Stimulated activated CD8-positive, alpha-beta memory T cell treated with anti-CD3 and anti-CD28 coated beads, Interleukin-7, amount 100 ng/mL, for 24 hours (primary cell): ENCODE data around the gene TMEM234.
"Not testable (repeated sequence)": the region's sequence is repeated elsewhere in the genome, so short reads cannot be mapped to it uniquely, and the experiment has no call there.

Experiments
- DNase-seq: peaks from one replicate; pipeline ENCODE4 v3.0.0-alpha.2; 2020; ENCODE audit warnings: low read depth

The TMEM234 gene

GRCh38 chr1:32221980-32222755 lies at the start of gene TMEM234, which contains the start of gene EIF3I:
TMEM234 (minus strand) TSS chr1:32222353; CDS start chr1:32222322, 31 bp downstream.
EIF3I (plus strand) TSS chr1:32222407; CDS start chr1:32222442, 35 bp downstream.
- DNase-seq = peak; percentile 83

DNA sequence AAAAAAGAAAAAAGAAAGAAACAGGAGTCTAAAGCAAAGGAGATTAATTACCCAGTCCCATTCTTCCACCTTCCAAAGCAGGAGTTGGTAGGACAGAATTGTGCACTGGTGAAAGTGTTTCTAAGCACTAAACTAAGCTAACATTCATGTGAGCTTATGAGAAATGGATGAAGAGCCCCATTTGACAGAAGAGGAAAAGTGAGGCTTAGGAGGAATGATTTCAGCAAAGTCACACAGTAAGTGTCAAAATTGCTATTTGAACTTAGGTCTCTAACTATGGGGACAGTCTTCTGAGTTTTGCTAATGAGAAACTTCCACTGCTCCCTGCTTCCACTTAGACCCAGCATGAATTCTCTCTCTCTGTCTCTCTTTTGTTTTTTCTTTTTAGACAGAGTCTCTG lies 47.6 kb upstream of the TMEM234 start:
- no peak for DNase-seq

- no peak for DNase-seq
Measured at GRCh38 chr1:32266921-32267591, 44.9 kb upstream of the TMEM234 start.

GRCh38 chr1:32265846-32266245 lies 43.7 kb upstream of the TMEM234 start:
- DNase-seq = no peak

DNA sequence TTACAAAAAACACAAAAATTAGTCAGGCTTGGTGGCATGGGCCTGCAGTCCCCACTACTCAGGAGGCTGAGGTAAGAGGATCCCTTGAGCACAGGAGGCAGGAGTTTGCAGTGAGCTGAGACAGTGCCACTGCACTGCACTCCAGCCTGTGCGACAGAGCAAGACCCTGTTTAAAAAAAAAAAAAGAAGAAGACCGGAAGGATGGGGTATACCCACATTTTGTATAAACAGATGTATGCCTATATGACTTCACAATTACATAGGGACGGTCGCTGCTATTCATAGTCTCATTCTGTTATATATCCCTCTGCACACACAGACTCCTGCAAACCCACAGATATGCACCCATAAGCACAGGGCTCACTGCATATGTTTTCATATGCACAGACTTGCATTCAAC lies 41.6 kb upstream of the TMEM234 start:
- no peak for DNase-seq

- not testable (repeated sequence) for DNase-seq
Measured at GRCh38 chr1:32263236-32263593, 41.1 kb upstream of the TMEM234 start.

GRCh38 chr1:32257227-32257508 lies 35.0 kb upstream of the TMEM234 start:
- DNase-seq = no peak

GRCh38 chr1:32256473-32257226 lies 34.5 kb upstream of the TMEM234 start:
- DNase-seq = no peak

- DNase-seq = no peak
Measured at GRCh38 chr1:32255072-32256071, 33.2 kb upstream of the TMEM234 start.

- peak; percentile 49 for DNase-seq
Measured at GRCh38 chr1:32250893-32251716, 29.0 kb upstream of the TMEM234 start, which contains the start of gene LCK. LCK (plus strand) TSS chr1:32251265; CDS start chr1:32274330, 23,065 bp downstream.

GRCh38 chr1:32249831-32250525 lies 27.8 kb upstream of the TMEM234 start:
- peak; percentile 57 for DNase-seq

GRCh38 chr1:32247983-32248889 lies 26.1 kb upstream of the TMEM234 start:
- peak; percentile 67 for DNase-seq

DNA sequence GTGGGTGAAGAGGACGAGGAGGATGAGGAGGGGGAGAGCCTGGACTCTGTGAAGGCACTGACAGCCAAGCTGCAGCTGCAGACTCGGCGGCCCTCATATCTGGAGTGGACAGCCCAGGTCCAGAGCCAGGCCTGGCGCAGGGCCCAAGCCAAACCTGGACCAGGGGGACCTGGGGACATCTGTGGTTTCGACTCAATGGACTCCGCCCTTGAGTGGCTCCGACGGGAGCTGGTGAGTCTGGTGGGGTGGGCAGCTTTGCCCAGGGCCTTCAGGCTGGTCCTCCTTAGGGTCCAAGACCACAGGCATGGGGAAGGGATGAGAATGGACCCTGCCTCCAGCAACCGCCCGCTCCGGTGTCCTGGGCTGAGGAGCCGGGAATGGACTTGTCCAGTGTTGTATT lies 25.3 kb upstream of the TMEM234 start:
- no peak for DNase-seq

GRCh38 chr1:32246888-32247273 lies 24.7 kb upstream of the TMEM234 start, which contains the start of gene FAM167B:
FAM167B (plus strand) TSS chr1:32247222; CDS start chr1:32247422, 200 bp downstream.
- no peak for DNase-seq

GRCh38 chr1:32242341-32242851 lies 20.2 kb upstream of the TMEM234 start:
- no peak for DNase-seq

DNA sequence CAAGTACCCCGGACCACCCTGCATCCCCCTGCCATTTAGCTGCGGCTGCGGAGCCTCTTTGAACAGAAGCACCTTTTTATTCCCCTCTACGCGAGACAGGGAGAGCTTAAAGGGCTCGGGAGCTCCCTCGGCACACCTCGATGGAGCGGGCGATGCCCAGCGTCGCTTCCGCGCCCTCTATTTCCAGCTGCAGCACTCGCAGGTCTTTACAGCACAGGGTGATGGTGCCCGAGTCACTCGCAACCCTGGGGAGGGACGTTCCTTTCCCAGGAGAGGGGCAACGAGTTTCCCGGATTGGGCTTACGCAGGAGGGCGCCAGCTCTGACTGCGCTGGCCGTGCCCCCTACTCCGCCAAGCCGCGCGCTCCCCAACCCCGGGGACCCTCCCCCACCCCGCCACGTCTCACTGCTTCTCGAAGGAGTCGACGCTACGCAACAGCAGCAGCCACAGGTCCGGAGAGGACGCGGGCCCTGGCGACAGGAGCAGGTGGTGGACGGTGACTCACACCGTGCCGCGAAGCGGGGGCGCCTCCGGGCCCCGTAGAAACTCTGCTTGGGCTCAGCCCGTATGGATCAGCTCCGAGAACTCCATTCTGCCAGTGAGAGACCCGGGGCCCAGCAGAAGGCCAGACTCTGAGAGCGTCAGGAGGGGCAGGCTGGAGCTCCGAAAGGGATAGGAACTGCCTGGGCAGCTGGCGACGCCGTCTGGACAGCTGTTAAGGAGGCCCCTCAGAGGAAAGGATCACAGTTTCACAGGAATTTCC lies 19.0 kb upstream of the TMEM234 start:
- no peak for DNase-seq

GRCh38 chr1:32240140-32240951 lies 18.2 kb upstream of the TMEM234 start:
- DNase-seq = no peak
